GM21447 (cell line): ENCODE results near the gene TRIOBP.

Source experiments
- ATAC-seq: cut with Tn5 transposase; IDR thresholded peaks from one replicate; pipeline ENCODE4 v1.9.1; 2021; ENCODE audit not compliant: unreplicated experiment

TRIOBP gene

GRCh38 chr22:37664249-37665101 lies 32.4 kb upstream of the TRIOBP start:
- ATAC-seq = no peak

GRCh38 chr22:37665487-37665886 lies 31.4 kb upstream of the TRIOBP start:
- no peak for ATAC-seq

- no peak for ATAC-seq
Measured at GRCh38 chr22:37669586-37669985, 27.3 kb upstream of the TRIOBP start.

GRCh38 chr22:37672206-37672919 lies 24.5 kb upstream of the TRIOBP start:
- no peak for ATAC-seq

- no peak for ATAC-seq
Measured at GRCh38 chr22:37672920-37673455, 23.9 kb upstream of the TRIOBP start.

GRCh38 chr22:37674248-37674647 lies 22.6 kb upstream of the TRIOBP start:
- no peak for ATAC-seq

- ATAC-seq = peak; percentile 49
Measured at GRCh38 chr22:37674951-37675929, 21.6 kb upstream of the TRIOBP start, which contains the start of gene LGALS1. Gene LGALS1, plus strand, starts transcription at chr22:37675636. Its CDS starts 67 bp downstream, at chr22:37675703.

GRCh38 chr22:37675930-37676735 lies 20.7 kb upstream of the TRIOBP start:
- ATAC-seq = no peak

GRCh38 chr22:37676736-37677492 lies 19.9 kb upstream of the TRIOBP start:
- ATAC-seq = peak; percentile 51

- ATAC-seq = peak; percentile 5
Measured at GRCh38 chr22:37677493-37677974, 19.3 kb upstream of the TRIOBP start.

GRCh38 chr22:37678372-37678771 lies 18.5 kb upstream of the TRIOBP start:
- ATAC-seq = no peak

- no peak for ATAC-seq
Measured at GRCh38 chr22:37679670-37680069, 17.2 kb upstream of the TRIOBP start.

GRCh38 chr22:37680191-37680851 lies 16.5 kb upstream of the TRIOBP start:
- no peak for ATAC-seq

- ATAC-seq = no peak
Measured at GRCh38 chr22:37681001-37681424, 15.8 kb upstream of the TRIOBP start.

GRCh38 chr22:37681556-37682049 lies 15.2 kb upstream of the TRIOBP start:
- ATAC-seq = no peak

- ATAC-seq = no peak
Measured at GRCh38 chr22:37684803-37685615, 11.8 kb upstream of the TRIOBP start.
